ENCODE data around the gene NXN.
"Not testable (repeated sequence)": the region's sequence is repeated elsewhere in the genome, so short reads cannot be mapped to it uniquely, and the experiment has no call there.

Gene NXN

GRCh38 chr17:872855-873254, 106.7 kb downstream of the NXN start:
- Histone ChIP-seq H3K27me3 (replicated peaks; ENCODE audit: control insufficient read depth, insufficient read depth, low read length) (no peaks in the 10 kb centered on the region; the same call in 1 of the 2 replicates), H3K4me3 (replicated peaks; ENCODE audit: low read depth, low read length) (no peak overlapping the region), H3K36me3 (ENCODE audit: control insufficient read depth, insufficient read depth, low read length) (no peaks in the 10 kb centered on the region)
- no peak for DNase-seq (ENCODE audit: extremely low read depth, insufficient read length)
- no peak for TF ChIP-seq CTCF (IDR thresholded peaks at IDR 0.05; ENCODE audit: insufficient read depth, low read length, poor library complexity, severe bottlenecking)

GRCh38 chr17:871751-872519, 107.6 kb downstream of the NXN start:
- Histone ChIP-seq H3K27me3 (replicated peaks; ENCODE audit: control insufficient read depth, insufficient read depth, low read length) (no peaks in the 10 kb centered on the region; the same call in 1 of the 2 replicates), H3K4me3 (replicated peaks; ENCODE audit: low read depth, low read length) (no peak overlapping the region), H3K36me3 (ENCODE audit: control insufficient read depth, insufficient read depth, low read length) (no peaks in the 10 kb centered on the region)
- TF ChIP-seq CTCF (IDR thresholded peaks at IDR 0.05; ENCODE audit: insufficient read depth, low read length, poor library complexity, severe bottlenecking) = no peak
- DNase-seq (ENCODE audit: extremely low read depth, insufficient read length) = no peak

GRCh38 chr17:869567-870525, 109.7 kb downstream of the NXN start:
- TF ChIP-seq CTCF (IDR thresholded peaks at IDR 0.05; ENCODE audit: insufficient read depth, low read length, poor library complexity, severe bottlenecking) = no peak
- no peaks in the 10 kb centered on the region; the same call in 1 of the 2 replicates for H3K27me3 ChIP-seq (replicated peaks; ENCODE audit: control insufficient read depth, insufficient read depth, low read length)
- H3K36me3 ChIP-seq (ENCODE audit: control insufficient read depth, insufficient read depth, low read length) = no peaks in the 10 kb centered on the region
- DNase-seq (ENCODE audit: extremely low read depth, insufficient read length) = no peak
- no peak overlapping the region for H3K4me3 ChIP-seq (replicated peaks; ENCODE audit: low read depth, low read length)

- Histone ChIP-seq H3K4me3 (replicated peaks; ENCODE audit: low read depth, low read length) (no peak overlapping the region), H3K36me3 (ENCODE audit: control insufficient read depth, insufficient read depth, low read length) (no peaks in the 10 kb centered on the region), H3K27me3 (replicated peaks; ENCODE audit: control insufficient read depth, insufficient read depth, low read length) (no peaks in the 10 kb centered on the region; the same call in 1 of the 2 replicates)
- TF ChIP-seq CTCF (IDR thresholded peaks at IDR 0.05; ENCODE audit: insufficient read depth, low read length, poor library complexity, severe bottlenecking) = no peak
- no peak for DNase-seq (ENCODE audit: extremely low read depth, insufficient read length)
Measured at GRCh38 chr17:869086-869485, 110.5 kb downstream of the NXN start.

GRCh38 chr17:867896-868489, 111.6 kb downstream of the NXN start:
- Histone ChIP-seq H3K4me3 (replicated peaks; ENCODE audit: low read depth, low read length) (no peak overlapping the region), H3K36me3 (ENCODE audit: control insufficient read depth, insufficient read depth, low read length) (no peaks in the 10 kb centered on the region), H3K27me3 (replicated peaks; ENCODE audit: control insufficient read depth, insufficient read depth, low read length) (no peaks in the 10 kb centered on the region; the same call in 1 of the 2 replicates)
- no peak for TF ChIP-seq CTCF (IDR thresholded peaks at IDR 0.05; ENCODE audit: insufficient read depth, low read length, poor library complexity, severe bottlenecking)
- no peak for DNase-seq (ENCODE audit: extremely low read depth, insufficient read length)

GRCh38 chr17:867238-867637, 112.3 kb downstream of the NXN start:
- H3K4me3 ChIP-seq (replicated peaks; ENCODE audit: low read depth, low read length); H3K27me3 ChIP-seq (replicated peaks; ENCODE audit: control insufficient read depth, insufficient read depth, low read length); H3K36me3 ChIP-seq (ENCODE audit: control insufficient read depth, insufficient read depth, low read length); DNase-seq (ENCODE audit: extremely low read depth, insufficient read length): not testable (repeated sequence)
